CD1c-positive myeloid dendritic cell (primary cell): Measurements from ENCODE around the gene DUS3L.

ENCODE experiments used
- DNase-seq: peaks from one replicate; pipeline ENCODE4 v3.0.0-alpha.2; 2016; ENCODE audit errors: extremely low spot score

DUS3L gene

DNA sequence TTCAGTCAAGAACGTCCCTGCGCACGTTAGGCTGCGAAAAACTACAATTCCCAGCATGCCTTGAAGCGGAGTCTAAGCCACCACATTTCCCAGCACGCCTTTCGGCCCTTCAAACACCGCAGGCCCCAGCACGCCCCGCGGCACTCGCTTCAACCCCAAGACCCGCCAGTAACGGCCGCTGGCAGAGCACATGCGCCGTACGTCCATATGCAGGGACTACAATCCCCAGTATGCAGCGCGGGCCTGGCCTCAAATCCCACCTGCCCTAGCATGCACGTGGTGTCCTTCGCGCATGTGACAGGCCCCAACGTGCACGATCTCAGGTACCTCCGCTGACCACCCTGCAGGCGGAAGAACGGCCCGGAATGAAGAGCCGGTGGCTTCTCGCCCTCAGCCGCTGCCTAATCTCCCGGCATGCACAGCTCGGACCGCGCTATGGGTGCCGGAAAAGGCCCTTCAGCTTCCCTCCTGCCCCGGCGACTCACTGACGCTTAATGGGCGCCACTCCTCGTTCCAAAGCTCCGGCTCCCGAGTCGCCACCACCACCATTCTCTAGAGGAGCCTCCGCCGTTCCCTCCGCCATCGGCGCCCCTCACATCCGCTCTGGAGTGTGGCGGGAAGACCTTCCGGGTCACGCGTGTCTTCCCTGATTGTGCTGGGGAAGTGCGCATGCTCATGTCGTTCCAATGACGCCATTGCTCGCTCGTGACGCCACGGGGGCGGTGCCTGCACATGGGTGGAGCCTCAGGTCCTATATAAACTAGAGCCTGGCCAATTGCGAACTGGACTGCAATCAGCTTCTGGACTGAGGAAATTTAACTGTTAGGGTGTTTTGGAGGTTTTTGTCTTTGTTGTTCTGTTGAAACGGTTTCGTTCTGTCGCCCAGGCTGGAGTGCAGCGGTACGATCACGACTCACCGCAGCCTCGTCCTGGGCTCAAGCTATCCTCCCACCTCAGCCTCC is at the start of gene DUS3L:
Gene DUS3L (minus strand): TSS at position 605 of the 962 bp plus-strand sequence. CDS start 22 bp downstream, at position 583.
- DNase-seq, result peak; percentile 99

GRCh38 chr19:5839065-5840017 is 48.4 kb upstream of the DUS3L start, which contains the start of gene FUT6:
TSS of gene FUT6 (minus strand) at chr19:5839702. CDS start at chr19:5832567, 7,135 bp downstream.
- DNase-seq, result peak; percentile 24

DNA sequence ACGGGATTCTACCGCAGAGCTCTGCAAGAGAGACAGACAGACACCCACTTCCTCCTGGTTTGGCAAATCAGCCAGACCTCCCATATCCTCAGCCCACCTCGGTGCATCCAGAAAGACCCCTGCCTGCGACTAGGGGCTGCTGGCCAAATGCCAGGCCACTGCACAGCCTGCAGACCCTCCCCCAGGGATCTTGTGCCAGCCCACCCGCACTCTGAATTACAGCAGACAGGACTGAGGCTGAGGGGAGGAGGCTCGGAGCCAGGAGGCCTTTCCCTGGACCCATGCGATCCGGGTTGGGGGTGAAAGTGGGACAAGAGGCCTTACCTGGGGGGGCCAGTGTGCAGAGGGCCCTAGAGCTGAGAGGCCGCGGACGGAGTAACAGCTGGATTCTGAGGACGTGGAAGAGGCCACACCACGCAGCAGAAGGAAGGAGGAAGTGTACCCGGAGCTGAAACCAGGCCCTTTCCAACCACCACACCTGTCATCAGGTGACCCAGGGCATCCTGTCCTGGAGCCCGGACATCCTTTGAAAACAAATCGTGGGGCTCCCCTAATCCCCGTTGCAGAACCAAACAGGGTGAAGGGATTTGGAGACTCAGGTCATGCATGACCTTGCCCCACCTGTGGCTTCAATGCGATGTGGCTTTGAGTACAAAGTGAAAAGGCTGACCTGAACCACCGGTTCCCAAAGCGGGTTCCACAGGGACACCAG is 47.5 kb upstream of the DUS3L start:
- no peak for DNase-seq

DNA sequence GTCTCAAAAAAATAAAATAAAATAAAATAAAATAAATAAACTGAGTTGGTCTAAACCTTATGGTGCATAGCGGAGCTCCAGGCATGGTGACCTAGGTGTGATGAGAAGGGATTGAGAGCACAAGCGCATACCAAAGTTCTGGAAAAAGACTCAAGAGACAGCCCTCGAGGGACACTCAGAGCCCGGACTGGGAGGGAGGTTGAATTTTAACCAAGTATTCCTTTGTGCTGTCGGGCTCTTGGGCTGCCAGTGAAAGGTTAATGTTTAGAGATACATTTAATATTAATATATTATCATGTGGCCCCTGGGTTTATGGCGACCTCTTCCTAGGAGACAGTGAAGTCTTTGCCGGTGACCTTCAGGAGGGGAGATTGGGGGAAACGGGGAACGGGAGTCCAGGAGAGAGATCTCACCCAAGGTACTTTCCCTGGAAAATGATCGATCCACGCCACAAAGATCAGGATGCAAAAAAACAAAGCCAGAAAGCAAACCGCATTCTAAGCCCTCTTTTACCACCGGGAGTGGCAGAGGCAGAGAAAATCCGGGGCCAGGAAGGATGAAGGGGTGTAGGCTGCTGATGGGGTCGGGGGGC is 46.9 kb upstream of the DUS3L start:
- DNase-seq, result no peak

DNA sequence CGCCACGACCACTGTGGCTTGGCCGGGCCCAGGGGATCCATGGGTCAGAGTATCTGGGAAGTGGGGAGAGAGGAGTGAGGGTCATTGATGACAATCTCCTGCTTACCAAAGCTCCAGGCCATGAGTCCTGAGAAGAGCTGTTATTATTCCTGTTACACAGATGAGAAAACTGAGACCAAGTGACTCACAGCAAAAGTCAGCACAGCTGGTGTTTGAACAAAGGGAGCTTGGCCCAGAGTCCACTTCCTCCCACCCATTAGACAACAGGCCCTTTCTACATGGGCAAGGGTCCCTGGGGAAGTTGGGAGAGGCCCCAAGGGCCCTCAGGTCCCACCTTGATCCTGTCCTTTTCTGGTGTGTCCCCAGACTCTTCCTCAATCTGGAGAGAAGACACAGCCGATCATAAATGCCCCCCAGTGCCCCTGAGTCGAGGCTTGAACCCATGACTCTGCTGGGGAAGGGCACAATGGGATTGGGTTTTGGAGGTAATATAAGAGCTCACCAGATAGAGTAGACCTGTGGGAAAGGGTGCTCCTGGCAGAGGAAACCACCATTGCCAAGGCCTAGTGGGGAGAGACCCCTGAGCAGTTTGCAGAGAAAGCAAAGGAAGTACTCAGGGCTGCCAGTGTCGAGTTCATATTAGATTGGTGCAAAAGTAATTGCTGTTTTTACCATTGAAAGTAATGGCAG is 41.7 kb upstream of the DUS3L start:
- no peak for DNase-seq

DNA sequence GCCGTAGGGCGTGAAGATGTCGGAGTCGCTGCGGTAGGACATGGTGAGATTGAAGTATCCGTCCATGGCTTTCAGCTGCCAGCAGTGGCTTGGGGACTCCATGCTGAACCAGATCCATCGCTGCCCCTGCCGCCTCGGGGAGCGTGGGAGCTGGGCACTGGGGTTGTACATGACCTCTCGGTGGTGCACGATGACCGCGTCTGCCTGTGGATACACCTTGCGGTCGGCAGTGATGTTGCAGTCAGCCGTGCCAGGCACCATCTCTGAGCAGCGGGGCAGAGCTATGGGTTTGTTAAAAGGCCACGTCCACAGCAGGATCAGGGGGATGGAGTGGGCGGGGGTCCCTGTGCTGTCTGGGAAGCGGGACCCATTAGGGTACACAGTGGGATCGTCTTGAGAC is 41.1 kb upstream of the DUS3L start:
- DNase-seq, result no peak

DNA sequence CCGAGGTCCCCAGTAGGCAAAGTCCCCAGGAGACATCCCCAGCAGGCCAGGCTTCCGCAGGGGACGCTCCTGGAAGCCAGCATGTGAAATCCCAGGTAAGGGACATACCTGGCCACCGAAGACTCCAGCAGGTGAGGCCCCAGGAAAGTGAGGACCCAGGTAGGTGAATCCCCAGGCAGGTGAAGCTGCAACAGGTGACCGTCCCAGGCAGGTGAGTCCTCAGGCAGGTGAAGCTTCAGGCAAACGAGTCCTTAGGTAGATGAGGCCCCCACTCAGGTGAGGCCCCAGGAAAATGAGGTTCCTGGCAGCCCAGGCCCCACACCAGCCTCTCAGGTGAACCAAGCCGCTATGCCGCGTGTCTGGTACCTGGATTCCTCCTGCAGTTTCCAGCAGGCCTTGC is 40.2 kb upstream of the DUS3L start:
- no peak for DNase-seq

DNA sequence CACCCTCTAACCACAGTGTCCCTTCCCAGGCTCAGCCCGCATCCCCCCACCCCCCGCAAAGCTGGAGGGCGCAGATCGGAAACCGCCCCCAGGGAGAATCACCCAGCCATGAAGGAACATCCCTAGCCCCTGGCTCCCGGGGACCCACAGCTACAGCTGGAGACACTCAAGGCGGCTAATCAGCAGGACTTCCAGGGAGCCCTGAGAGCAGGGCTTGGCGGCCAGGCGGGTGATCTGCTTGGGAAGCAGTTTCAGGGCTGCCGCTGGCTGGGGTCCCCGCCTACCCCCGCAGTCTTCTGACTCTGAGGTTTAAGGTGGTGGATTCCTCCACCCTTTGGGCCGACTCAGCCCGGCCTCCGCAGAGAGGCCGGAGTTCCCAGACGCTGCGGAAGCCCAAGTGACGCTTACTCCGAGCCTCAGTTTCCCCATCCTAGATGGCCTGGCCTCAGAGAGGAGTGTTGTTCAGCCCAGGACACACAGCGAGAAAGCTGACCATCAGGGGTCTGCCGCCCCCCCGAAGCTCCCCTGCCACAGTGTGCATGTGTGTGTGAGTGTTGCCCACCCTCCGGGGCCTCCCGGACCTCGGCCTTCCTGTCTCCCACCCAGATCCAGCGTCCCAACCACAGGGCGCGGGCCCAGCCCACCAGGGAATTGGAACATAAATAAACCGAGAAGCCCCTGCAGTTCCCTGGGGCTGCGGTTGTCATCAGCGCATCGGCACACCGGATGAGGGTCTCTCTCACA is 38.8 kb upstream of the DUS3L start:
- DNase-seq, result no peak

DNA sequence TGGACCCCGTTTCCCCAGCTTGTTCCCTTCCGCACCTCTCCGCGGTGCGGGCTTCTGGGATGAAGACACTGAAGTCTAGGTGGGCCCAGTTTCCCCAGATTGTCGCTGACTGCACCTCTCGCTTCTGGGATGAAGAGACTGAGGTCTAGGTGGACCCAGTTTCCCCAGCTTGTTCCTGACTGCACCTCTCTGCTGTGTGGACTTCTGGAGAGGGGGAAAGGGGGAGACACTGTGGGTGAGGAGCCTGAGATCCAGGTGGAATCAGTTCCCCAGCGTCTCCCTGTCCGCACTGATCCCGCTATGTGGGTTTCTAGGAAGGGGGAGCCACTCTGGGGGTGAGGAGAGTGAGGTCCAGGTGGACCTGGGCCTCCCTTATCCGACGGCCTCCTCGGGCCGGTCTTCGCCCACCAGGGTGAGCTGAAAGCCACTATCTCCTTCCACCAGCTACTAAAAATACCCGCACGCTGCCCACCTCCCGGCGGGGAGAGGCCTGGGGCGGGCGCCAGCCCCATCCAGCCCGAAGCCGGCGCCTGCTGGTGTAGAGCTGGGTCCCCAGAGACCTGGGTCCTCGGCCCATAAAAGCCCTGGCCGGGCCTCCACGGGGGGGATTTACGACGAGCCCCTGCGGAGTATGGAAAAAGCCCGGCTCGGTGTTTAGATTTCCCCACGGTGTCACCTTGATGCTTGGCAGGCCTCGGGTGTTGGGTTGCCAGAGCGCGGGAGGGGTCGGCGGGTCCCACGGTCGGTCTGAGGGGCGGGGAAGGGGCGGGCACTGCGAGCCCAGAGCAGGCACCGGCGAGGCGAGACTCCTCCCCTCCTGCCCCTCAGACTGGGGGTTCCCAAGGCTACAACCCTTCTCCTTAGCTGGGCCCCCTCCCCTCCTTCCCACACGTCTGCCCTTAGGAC is 38.0 kb upstream of the DUS3L start:
- no peak for DNase-seq

DNA sequence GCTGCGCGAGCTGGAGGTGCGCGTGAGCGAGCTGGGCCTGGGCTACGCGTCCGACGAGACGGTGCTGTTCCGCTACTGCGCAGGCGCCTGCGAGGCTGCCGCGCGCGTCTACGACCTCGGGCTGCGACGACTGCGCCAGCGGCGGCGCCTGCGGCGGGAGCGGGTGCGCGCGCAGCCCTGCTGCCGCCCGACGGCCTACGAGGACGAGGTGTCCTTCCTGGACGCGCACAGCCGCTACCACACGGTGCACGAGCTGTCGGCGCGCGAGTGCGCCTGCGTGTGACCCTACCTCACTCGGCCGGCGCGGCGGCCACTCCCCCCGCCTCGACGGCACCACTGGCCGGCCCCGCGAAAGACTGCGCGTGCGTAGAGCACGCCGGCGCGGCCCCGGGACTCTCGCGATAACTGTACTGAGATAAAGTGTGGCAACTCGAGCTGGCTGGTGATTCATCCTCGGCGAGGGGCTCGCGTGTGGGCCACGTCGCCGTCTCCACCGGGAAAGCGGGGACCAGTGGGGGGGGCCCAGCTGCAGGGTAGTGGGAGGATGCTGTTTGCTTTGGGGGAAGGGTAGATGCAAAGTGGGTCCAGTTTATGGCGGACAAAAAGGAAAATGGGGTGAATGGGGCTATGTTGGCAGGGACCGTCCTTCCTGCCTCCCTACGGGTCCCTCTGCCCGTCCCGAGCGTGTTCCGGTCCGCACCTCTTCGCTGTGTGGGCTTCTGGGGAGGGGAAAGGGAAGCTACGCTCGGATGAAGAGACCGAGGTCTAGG is 37.1 kb upstream of the DUS3L start:
- DNase-seq, result peak; percentile 97

DNA sequence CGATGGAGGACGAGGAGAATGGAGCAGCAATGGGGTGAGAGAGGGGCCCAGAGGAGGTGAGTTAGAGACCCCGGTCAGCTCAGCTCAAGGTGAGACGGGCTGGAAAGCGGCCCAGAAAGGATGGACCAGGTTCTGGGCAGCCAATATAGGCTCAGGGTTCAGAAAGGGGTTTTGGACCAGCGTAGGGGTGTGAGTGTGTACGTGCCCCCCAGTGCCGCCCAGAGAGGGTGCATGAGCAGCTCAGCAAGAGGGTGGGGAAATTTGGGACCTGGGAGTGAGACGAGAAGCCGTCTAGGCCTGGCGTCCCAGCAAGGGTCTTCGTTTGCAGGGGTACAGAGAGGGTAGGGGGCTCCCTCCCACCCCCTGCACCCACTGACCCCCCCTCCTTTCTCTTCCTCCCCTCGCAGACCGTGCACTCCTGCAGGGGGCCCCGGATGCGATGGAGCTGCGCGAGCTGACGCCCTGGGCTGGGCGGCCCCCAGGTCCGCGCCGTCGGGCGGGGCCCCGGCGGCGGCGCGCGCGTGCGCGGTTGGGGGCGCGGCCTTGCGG is 36.5 kb upstream of the DUS3L start:
- DNase-seq, result no peak

GRCh38 chr19:5826531-5827341 is 35.8 kb upstream of the DUS3L start:
- DNase-seq, result peak; percentile 60

DNA sequence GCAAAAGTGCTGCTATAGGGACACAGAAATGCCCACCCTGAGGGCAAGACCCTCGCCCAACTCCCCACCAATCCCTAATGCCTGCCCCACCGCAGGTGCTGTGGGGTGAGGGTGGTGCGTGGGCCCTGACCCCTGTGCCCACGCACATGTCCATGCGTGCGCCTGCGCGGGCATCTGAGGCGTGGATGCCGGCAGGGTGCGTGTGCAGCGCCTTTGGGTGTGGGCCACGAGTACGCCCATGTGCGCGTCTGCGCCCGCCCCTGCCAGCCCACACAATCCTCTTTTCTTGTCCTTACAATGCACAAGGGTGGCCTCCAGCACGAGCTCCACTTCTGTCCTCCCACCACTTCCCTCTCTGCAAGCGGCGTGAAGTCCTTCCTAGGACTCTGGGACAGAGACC is 34.2 kb upstream of the DUS3L start:
- DNase-seq, result peak; percentile 38

GRCh38 chr19:5824751-5825150 is 33.8 kb upstream of the DUS3L start:
- no peak for DNase-seq

DNA sequence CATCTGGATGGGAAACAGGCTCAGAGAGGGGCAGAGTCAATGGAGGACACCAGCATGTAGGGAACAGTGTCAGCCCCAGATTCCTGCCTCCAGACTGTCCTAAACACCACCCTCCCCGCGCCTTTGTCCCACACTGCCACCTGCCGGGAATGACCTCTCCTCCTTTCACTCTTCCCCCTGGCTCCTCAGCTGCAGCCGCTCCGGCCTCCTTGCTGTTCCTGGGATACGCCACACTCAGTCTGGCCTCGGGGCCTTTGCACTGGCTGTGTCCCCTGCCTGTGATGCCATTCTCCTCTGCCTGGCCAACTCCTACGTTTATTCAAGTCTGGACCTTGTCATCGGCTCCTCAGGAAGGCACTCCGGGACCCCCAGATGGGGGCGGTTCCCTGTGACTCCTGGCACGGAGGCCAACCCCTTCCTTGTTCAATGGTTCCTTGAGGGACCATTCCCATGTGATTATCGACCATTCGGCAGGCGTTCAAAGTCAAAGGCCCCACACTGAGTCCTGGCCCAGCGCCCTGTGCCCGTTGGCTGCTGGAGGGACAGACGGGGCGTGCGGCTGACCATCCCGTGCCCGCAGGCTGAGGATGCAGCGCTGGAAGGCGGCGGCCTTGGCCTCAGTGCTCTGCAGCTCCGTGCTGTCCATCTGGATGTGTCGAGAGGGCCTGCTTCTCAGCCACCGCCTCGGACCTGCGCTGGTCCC is 32.8 kb upstream of the DUS3L start:
- DNase-seq, result no peak

GRCh38 chr19:5822181-5822844 is 31.4 kb upstream of the DUS3L start:
- no peak for DNase-seq
